Activated CD4-positive, alpha-beta T cell treated with anti-CD3 and anti-CD28 coated beads, Interleukin-2, amount 10 ng/mL, durations not matched to agents 7 days and 5 days (primary cell): ENCODE measurements around the gene ZNF618. TPM values are rescaled to one million over a fixed set of nuclear protein-coding genes. Genes with fewer than 3 reads are reported as not detected.

Experiments
- CTCF ChIA-PET: fragments of 350-600 bp; sonication (Branson Sonifier 250); formaldehyde crosslinking; loops from one replicate; lab custom pipeline; 2021; ENCODE audit warnings: antibody characterized with exemption; lab: Charles Lee
- POLR2A ChIA-PET: fragments of 350-600 bp; sonication (Branson Sonifier 250); formaldehyde crosslinking; loops from one replicate; lab custom pipeline; 2021; ENCODE audit warnings: antibody characterized with exemption; lab: Charles Lee
- DNase-seq: peaks from one replicate; pipeline ENCODE4 v3.0.0-alpha.2; 2020
- H3K27ac Mint-ChIP-seq: one replicate; pipeline ENCODE4 v1.8.0; 2021; ENCODE audit warnings: mild to moderate bottlenecking, moderate library complexity, mixed read lengths
- H3K27me3 Mint-ChIP-seq: one replicate; pipeline ENCODE4 v1.8.0; 2021; ENCODE audit warnings: mixed read lengths
- H3K36me3 Mint-ChIP-seq: one replicate; pipeline ENCODE4 v1.8.0; 2021; ENCODE audit warnings: low read depth, mixed read lengths
- H3K4me1 Mint-ChIP-seq: one replicate; pipeline ENCODE4 v1.8.0; 2021; ENCODE audit warnings: mixed read lengths
- H3K4me3 Mint-ChIP-seq: one replicate; pipeline ENCODE4 v1.8.0; 2021; ENCODE audit warnings: mild to moderate bottlenecking, moderate library complexity, mixed read lengths
- H3K9me3 Mint-ChIP-seq: one replicate; pipeline ENCODE4 v1.8.0; 2021; ENCODE audit warnings: mixed read lengths
- total RNA-seq, 2 experiments: library from RNA; stranded (reverse); gene quantifications; one replicate each; pipeline ENCODE4 v1.2.3, GENCODE V29; 2021

The ZNF618 gene
- total RNA-seq, 2 experiments from 2014 or later = 0.21 to 0.27 TPM

- Mint-ChIP-seq H3K9me3 (peaks cover 3% of the 10 kb centered on the region), H3K4me3 (no peak overlapping the region), H3K4me1 (no peaks in the 10 kb centered on the region), H3K36me3 (no peaks in the 10 kb centered on the region), H3K27me3 (peaks cover 15% of the 10 kb centered on the region), H3K27ac (no peak overlapping the region)
- ChIA-PET CTCF (no interaction called here), POLR2A (no interaction called here)
- no peak for DNase-seq
These were observed 7.6 kb upstream of the ZNF618 start for GRCh38 chr9:113868501-113868900.

DNA sequence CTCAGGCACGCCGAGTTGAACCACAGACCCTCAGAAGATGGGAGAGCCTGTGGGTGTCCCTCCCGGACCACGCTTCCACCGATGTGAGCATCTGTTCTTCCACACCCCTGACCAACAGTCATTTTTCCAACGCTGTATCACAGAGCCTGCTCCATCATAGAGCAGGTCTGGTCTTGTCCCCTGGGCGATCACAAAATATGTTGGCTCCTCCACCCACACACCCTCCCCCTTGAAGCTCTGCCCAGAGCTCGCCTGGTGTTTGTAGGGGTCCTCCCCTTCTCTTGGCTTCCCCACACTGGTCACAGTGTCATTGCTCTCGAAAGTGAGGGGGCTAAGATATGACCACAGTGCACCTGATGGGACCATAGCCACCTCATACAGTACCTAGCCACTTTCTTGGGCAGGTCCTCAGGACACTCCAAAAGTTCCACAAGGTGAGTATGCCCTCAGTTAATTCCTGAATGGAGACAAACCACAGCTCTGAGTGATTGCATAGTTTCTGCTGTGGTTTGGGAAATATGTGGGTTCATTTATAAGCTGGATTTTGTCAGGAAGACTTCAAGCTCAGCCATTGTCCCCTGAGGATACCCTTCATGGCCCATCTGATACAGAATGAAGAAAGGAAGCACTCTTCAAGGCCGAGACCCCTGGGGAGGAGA, 3.5 kb upstream of the ZNF618 start:
- Mint-ChIP-seq H3K4me3 (no peak overlapping the region), H3K27ac (no peak overlapping the region), H3K36me3 (no peaks in the 10 kb centered on the region), H3K27me3 (peaks cover 34% of the 10 kb centered on the region), H3K4me1 (peaks cover 7% of the 10 kb centered on the region), H3K9me3 (no peaks in the 10 kb centered on the region)
- POLR2A ChIA-PET = no interaction called here
- DNase-seq = no peak
- CTCF ChIA-PET = no interaction called here

DNA sequence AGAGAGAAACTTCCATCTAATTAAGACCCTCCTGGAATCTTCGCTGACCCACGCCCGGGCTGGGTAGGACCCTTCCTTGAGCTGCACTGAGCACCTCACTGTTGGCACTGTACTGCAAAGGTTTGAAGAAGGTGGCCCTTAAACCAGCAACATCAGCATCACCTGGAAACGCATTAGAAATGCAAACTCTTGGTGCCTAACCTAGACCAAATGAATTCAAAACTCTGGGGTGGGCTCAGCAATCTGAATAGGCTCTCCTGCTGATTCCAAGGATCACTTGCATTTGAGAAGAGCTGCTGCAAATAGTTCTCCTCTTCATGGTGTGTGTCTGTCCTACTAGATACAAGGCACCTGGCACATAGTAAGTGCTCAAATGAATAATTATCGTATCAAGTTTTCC, 2.7 kb upstream of the ZNF618 start:
- Mint-ChIP-seq H3K4me3 (no peak overlapping the region), H3K27me3 (peaks cover 32% of the 10 kb centered on the region)
- POLR2A ChIA-PET = no interaction called here

DNA sequence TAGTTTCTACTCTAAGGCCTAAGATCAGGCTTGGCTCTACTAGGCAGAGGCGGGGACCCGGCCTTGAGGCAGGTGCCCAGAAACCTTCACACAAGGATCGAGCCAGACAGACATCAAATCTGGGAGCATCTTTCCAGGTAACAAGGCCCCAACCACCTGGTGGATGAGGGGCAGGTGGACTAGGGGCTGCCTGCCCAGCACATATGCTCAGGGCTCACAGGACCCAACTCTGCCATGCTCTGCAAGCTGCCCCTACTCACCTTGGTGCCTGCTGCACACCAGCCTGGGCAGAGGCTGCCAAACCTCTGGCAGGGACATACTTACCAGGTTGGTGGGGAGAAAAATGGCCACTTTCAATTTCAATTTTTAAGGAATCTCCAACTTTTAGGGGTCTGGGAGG, 2.2 kb upstream of the ZNF618 start:
- peaks cover 7% of the 10 kb centered on the region for H3K4me1 Mint-ChIP-seq
- H3K27me3 Mint-ChIP-seq = peaks cover 32% of the 10 kb centered on the region
- ChIA-PET CTCF (no interaction called here), POLR2A (no interaction called here)
- no peak overlapping the region for H3K4me3 Mint-ChIP-seq
- H3K27ac Mint-ChIP-seq = no peak overlapping the region
- DNase-seq = no peak
- H3K36me3 Mint-ChIP-seq = no peaks in the 10 kb centered on the region
- H3K9me3 Mint-ChIP-seq = no peaks in the 10 kb centered on the region

More for the DNA sequence above, 2.7 kb upstream of the ZNF618 start:
- DNase-seq = no peak
- Mint-ChIP-seq H3K27ac (no peak overlapping the region), H3K4me1 (peaks cover 7% of the 10 kb centered on the region), H3K9me3 (no peaks in the 10 kb centered on the region), H3K36me3 (no peaks in the 10 kb centered on the region)
- CTCF ChIA-PET = no interaction called here

DNA sequence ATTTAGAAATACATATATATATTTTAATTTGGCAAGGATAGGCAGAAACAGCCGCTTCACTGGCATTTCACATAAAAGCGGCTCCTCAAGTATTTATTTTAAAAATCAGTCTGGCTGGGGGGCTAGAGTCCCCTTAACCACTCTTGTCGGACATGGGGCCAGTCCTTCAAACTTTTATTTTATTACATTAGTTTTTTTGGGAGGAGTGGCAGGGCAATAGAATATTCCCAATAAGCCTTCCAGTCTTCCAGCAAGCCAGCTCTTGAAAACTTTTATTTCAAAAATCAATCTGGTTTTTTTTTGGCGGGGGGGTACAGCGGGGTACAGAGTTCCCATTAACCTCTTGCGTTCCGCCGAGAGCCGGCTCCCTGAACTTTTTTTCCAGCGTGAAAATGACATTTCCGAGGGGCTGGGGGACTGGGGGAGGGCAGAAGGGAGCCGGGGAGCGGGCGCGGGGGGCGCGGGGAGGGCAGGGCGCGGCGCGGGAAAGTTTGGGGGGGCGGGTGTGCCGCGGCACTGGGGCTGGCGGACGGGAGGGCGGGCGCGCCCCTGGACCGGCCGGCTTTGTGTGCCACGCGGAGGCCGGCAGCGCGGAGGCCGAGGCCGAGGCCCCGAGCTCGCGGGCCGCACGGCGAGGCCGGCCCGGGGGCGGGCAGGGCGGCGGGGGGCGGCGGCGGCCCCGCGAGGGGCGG, 504 bp upstream of the ZNF618 start:
- Mint-ChIP-seq H3K9me3 (no peaks in the 10 kb centered on the region), H3K4me1 (peaks cover 8% of the 10 kb centered on the region), H3K36me3 (no peaks in the 10 kb centered on the region)

GRCh38 chr9:113876993-113877368, 872 bp downstream of the ZNF618 start:
- no peak overlapping the region for H3K27ac Mint-ChIP-seq
- POLR2A ChIA-PET = no interaction called here

More for the DNA sequence above, 504 bp upstream of the ZNF618 start:
- Mint-ChIP-seq H3K27ac (no peak overlapping the region), H3K27me3 (peaks cover 32% of the 10 kb centered on the region), H3K4me3 (peak overlapping the region; percentile 64)
- CTCF ChIA-PET = interaction anchor here (1.6 kb wide), 1 partner anchor 68 kb away, joined by 4 read pairs; no protein-coding TSS in a partner anchor
- DNase-seq = no peak
- POLR2A ChIA-PET = no interaction called here

GRCh38 chr9:113879318-113879717, 3.2 kb downstream of the ZNF618 start:
- H3K4me1 Mint-ChIP-seq = peaks cover 8% of the 10 kb centered on the region
- DNase-seq = no peak
- H3K9me3 Mint-ChIP-seq = no peaks in the 10 kb centered on the region
- no peaks in the 10 kb centered on the region for H3K36me3 Mint-ChIP-seq
- no peak overlapping the region for H3K27ac Mint-ChIP-seq
- POLR2A ChIA-PET = no interaction called here
- no peak overlapping the region for H3K4me3 Mint-ChIP-seq
- CTCF ChIA-PET = no interaction called here
- H3K27me3 Mint-ChIP-seq = peaks cover 21% of the 10 kb centered on the region

More at GRCh38 chr9:113876993-113877368, 872 bp downstream of the ZNF618 start:
- CTCF ChIA-PET = interaction anchor here (1.4 kb wide), 1 partner anchor 17 kb away, joined by 3 read pairs; no protein-coding TSS in a partner anchor
- no peaks in the 10 kb centered on the region for H3K36me3 Mint-ChIP-seq
- no peak for DNase-seq
- no peaks in the 10 kb centered on the region for H3K9me3 Mint-ChIP-seq
- peaks cover 8% of the 10 kb centered on the region for H3K4me1 Mint-ChIP-seq
- H3K4me3 Mint-ChIP-seq = peak overlapping the region; percentile 83
- H3K27me3 Mint-ChIP-seq = peaks cover 27% of the 10 kb centered on the region

- CTCF ChIA-PET = no interaction called here
- no peak overlapping the region for H3K4me3 Mint-ChIP-seq
- peaks cover 11% of the 10 kb centered on the region for H3K4me1 Mint-ChIP-seq
- no peak for DNase-seq
- POLR2A ChIA-PET = no interaction called here
- H3K27ac Mint-ChIP-seq = no peak overlapping the region
- H3K36me3 Mint-ChIP-seq = no peaks in the 10 kb centered on the region
- H3K9me3 Mint-ChIP-seq = no peaks in the 10 kb centered on the region
- H3K27me3 Mint-ChIP-seq = peaks cover 15% of the 10 kb centered on the region
These were observed 3.8 kb downstream of the ZNF618 start for GRCh38 chr9:113879911-113880310.

GRCh38 chr9:113882181-113882580, 6.1 kb downstream of the ZNF618 start:
- no peak overlapping the region for H3K4me3 Mint-ChIP-seq
- peaks cover 23% of the 10 kb centered on the region for H3K4me1 Mint-ChIP-seq
- H3K27me3 Mint-ChIP-seq = peaks cover 2% of the 10 kb centered on the region
- no peak overlapping the region for H3K27ac Mint-ChIP-seq
- peaks cover 3% of the 10 kb centered on the region for H3K36me3 Mint-ChIP-seq
- DNase-seq = no peak
- CTCF ChIA-PET = no interaction called here
- POLR2A ChIA-PET = interaction anchor here (0.6 kb wide), 1 partner anchor 78 kb away, joined by 3 read pairs; no protein-coding TSS in a partner anchor
- no peaks in the 10 kb centered on the region for H3K9me3 Mint-ChIP-seq

- no peak overlapping the region for H3K27ac Mint-ChIP-seq
- ChIA-PET CTCF (no interaction called here), POLR2A (interaction anchor here (0.6 kb wide), 1 partner anchor 79 kb away, joined by 3 read pairs; no protein-coding TSS in a partner anchor)
- H3K27me3 Mint-ChIP-seq = no peaks in the 10 kb centered on the region
- H3K4me1 Mint-ChIP-seq = peaks cover 23% of the 10 kb centered on the region
- no peaks in the 10 kb centered on the region for H3K9me3 Mint-ChIP-seq
- DNase-seq = no peak
- peaks cover 3% of the 10 kb centered on the region for H3K36me3 Mint-ChIP-seq
- H3K4me3 Mint-ChIP-seq = no peak overlapping the region
These were observed 6.6 kb downstream of the ZNF618 start for GRCh38 chr9:113882636-113883164.

GRCh38 chr9:113885183-113886025, 9.3 kb downstream of the ZNF618 start:
- H3K4me3 Mint-ChIP-seq = no peak overlapping the region
- CTCF ChIA-PET = no interaction called here
- no peaks in the 10 kb centered on the region for H3K27me3 Mint-ChIP-seq
- peaks cover 3% of the 10 kb centered on the region for H3K36me3 Mint-ChIP-seq
- H3K4me1 Mint-ChIP-seq = peaks cover 21% of the 10 kb centered on the region
- H3K9me3 Mint-ChIP-seq = peaks cover 4% of the 10 kb centered on the region
- H3K27ac Mint-ChIP-seq = peak overlapping the region; percentile 83
- no peak for DNase-seq
- POLR2A ChIA-PET = no interaction called here

- ChIA-PET CTCF (no interaction called here), POLR2A (no interaction called here)
- H3K27ac Mint-ChIP-seq = peak overlapping the region; percentile 83
- H3K36me3 Mint-ChIP-seq = peaks cover 3% of the 10 kb centered on the region
- H3K27me3 Mint-ChIP-seq = no peaks in the 10 kb centered on the region
- peaks cover 8% of the 10 kb centered on the region for H3K9me3 Mint-ChIP-seq
- H3K4me3 Mint-ChIP-seq = peak overlapping the region; percentile 61
- peaks cover 21% of the 10 kb centered on the region for H3K4me1 Mint-ChIP-seq
- DNase-seq = no peak
These were observed 9.9 kb downstream of the ZNF618 start for GRCh38 chr9:113886026-113886369.
